Activated CD4-positive, alpha-beta T cell treated with anti-CD3 and anti-CD28 coated beads, Interleukin-10, Interleukin-2, amounts not matched to agents 100 ng/mL and 50 ng/mL, durations not matched to agents 16 hours and 8 hours (primary cell): Measurements from ENCODE around the gene CDC45.

Experiments
- DNase-seq: peaks from one replicate; pipeline ENCODE4 v3.0.0-alpha.2; 2020

Gene CDC45

GRCh38 chr22:19448076-19448607 lies 31.6 kb upstream of the CDC45 start:
- peak; percentile 42 for DNase-seq

GRCh38 chr22:19448739-19449421 lies 30.8 kb upstream of the CDC45 start:
- DNase-seq = peak; percentile 88

- DNase-seq = no peak
Observed at GRCh38 chr22:19449422-19449767, 30.3 kb upstream of the CDC45 start.

GRCh38 chr22:19450363-19451175 lies 29.2 kb upstream of the CDC45 start:
- no peak for DNase-seq

GRCh38 chr22:19451570-19451969 lies 28.1 kb upstream of the CDC45 start:
- no peak for DNase-seq

- no peak for DNase-seq
Observed at GRCh38 chr22:19453718-19454117, 26.0 kb upstream of the CDC45 start.

- no peak for DNase-seq
Observed at GRCh38 chr22:19454156-19454555, 25.6 kb upstream of the CDC45 start.

- DNase-seq = no peak
Observed at GRCh38 chr22:19455033-19455432, 24.7 kb upstream of the CDC45 start.

- no peak for DNase-seq
Observed at GRCh38 chr22:19455585-19456370, 23.9 kb upstream of the CDC45 start.

- no peak for DNase-seq
Observed at GRCh38 chr22:19456541-19456940, 23.2 kb upstream of the CDC45 start.

GRCh38 chr22:19457828-19458428 lies 21.8 kb upstream of the CDC45 start:
- no peak for DNase-seq

- DNase-seq = no peak
Observed at GRCh38 chr22:19460036-19460435, 19.7 kb upstream of the CDC45 start.

GRCh38 chr22:19461506-19461905 lies 18.2 kb upstream of the CDC45 start:
- DNase-seq = no peak

GRCh38 chr22:19463008-19463407 lies 16.7 kb upstream of the CDC45 start:
- DNase-seq = no peak

- DNase-seq = no peak
Observed at GRCh38 chr22:19463491-19464469, 15.9 kb upstream of the CDC45 start.

GRCh38 chr22:19464546-19464945 lies 15.2 kb upstream of the CDC45 start:
- no peak for DNase-seq

- DNase-seq = no peak
Observed at GRCh38 chr22:19464975-19465374, 14.7 kb upstream of the CDC45 start.

- DNase-seq = no peak
Observed at GRCh38 chr22:19466126-19466716, 13.5 kb upstream of the CDC45 start.

GRCh38 chr22:19466848-19467752 lies 12.6 kb upstream of the CDC45 start:
- DNase-seq = no peak

- DNase-seq = no peak
Observed at GRCh38 chr22:19467912-19468311, 11.8 kb upstream of the CDC45 start.
